NCI-H187 (cell line): ENCODE measurements around the gene PI4K2B.
"Not testable (repeated sequence)": the region's sequence is repeated elsewhere in the genome, so short reads cannot be mapped to it uniquely, and the experiment has no call there.

Source experiments
- DNase-seq, 2 experiments: peaks; one replicate each; lab custom pipeline; 2025; lab: John Stamatoyannopoulos, UW

Gene PI4K2B

GRCh38 chr4:25242195-25242594 lies 8.4 kb downstream of the PI4K2B start:
- not testable (repeated sequence) for DNase-seq

- DNase-seq, result no peak
Observed at GRCh38 chr4:25245181-25245580, 11.3 kb downstream of the PI4K2B start.

DNA sequence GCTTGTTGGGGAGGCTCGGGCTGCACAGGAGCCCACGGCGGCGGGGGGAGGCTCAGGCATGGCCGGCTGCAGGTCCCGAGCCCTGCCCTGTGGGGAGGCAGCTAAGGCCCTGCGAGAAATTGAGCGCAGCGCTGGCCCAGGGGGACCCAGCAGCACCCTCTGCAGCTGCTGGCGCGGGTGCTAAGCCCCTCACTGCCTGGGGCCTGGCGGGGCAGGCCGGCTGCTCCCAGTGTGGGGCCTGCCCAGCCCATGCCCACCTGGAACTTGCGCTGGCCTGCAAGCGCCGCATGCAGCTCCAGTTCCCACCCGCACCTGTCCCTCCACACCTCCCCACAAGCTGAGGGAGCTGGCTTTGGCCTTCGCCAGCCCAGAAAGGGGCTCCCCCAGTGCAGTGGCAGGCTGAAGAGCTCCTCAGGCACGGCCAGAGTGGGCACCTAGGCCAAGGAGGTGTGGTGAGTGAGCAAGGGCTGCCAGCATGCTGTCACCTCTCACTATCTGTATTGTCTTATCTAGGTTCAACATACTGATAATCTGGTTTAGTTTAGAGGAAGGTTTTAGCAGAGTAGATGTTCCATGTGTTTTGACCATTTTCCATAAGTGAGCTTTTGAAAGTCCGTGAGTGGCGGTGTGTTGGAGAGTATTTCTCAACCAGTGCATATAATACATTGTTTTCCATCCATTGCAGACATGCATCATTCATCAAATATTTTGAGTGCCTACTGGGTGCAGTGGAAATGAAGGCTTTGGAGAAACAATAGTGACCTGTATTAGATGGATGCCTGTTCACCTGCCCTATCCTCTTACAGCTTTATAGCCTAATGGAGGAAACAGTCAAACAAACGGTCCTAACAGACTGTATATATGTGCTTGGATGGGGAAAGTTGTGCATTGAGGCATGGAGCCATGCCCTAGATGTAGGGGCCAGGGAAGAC lies 13.1 kb downstream of the PI4K2B start:
- no peak for DNase-seq

DNA sequence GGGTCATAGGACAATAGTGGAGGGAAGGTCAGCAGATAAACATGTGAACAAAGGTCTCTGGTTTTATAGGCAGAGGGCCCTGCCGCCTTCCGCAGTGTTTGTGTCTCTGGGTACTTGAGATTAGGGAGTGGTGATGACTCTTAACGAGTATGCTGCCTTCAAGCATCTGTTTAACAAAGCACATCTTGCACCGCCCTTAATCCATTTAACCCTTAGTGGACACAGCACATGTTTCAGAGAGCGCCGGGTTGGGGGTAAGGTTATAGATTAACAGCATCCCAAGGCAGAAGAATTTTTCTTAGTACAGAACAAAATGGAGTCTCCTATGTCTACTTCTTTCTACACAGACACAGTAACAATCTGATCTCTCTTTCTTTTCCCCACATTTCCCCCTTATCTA lies 15.0 kb downstream of the PI4K2B start:
- DNase-seq, result peak in 1 of 2 experiments; percentile 9

DNA sequence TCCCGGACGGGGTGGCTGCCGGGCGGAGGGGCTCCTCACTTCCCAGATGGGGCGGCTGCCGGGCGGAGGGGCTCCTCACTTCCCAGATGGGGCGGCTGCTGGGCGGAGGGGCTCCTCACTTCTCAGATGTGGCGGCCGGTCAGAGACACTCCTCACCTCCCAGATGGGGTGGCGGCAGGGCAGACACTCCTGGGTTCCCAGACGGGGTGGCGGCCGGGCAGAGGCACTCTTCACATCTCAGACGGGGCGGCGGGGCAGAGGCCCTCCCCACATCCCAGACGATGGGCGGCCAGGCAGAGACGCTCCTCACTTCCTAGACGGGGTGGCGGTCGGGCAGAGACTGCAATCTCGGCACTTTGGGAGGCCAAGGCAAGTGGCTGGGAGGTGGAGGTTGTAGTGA lies 15.7 kb downstream of the PI4K2B start:
- not testable (repeated sequence) for DNase-seq

DNA sequence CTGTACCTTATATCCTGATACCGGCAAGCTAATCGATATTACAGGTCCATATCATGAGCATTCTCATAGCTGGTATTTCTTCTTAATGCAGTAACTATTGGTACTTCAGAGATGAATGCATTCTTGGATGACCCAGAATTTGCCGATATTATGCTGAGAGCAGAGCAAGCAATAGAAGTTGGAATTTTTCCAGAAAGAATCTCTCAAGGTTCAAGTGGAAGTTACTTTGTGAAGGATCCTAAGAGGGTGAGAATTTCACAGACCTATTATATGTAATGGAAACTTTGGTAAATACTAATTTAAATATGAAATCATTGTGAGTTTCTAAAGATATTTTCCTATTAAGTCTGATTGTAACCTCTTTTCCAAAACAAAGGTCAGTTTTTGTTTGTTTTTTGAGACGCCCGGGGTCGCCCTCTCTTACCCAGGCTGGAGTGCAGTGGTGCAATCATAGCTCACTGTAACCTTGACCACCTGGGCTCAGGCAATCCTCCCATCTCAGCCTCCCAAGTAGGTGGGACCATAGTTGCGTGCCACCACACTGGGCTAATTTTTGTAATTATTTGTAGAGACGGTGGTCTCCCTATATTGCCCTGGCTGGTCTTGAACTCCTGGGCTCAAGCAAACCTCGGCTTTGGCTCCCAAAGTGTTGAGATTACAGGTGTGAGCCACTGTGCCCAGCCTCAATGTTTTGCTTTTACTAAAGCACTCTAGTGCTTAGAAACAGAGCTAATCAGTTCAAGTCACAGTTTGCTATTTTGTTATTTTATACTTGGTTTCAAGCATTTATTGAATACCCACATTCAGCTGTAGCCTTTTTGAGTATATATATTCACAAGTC lies 18.6 kb downstream of the PI4K2B start:
- no peak for DNase-seq

DNA sequence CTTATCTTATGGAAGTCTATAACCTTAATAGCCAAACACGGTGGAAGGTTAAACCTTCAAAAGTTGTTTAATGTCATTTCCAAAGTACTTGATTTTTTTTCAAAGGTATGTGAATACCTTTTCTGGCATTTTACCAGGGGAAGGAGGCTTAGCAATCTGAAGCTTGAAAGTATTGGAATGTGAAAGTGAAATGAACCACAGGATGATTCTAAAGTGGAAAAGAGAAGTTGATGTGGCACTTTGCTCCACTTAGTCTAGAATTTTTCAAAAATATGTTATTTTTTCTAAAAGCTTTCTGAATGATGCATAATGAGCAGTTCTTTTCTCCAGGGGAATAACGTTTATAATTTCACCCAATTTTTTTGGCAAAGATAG lies 19.2 kb downstream of the PI4K2B start:
- DNase-seq, result no peak

- not testable (repeated sequence) for DNase-seq
Observed at GRCh38 chr4:25253786-25254185, 20.0 kb downstream of the PI4K2B start.

DNA sequence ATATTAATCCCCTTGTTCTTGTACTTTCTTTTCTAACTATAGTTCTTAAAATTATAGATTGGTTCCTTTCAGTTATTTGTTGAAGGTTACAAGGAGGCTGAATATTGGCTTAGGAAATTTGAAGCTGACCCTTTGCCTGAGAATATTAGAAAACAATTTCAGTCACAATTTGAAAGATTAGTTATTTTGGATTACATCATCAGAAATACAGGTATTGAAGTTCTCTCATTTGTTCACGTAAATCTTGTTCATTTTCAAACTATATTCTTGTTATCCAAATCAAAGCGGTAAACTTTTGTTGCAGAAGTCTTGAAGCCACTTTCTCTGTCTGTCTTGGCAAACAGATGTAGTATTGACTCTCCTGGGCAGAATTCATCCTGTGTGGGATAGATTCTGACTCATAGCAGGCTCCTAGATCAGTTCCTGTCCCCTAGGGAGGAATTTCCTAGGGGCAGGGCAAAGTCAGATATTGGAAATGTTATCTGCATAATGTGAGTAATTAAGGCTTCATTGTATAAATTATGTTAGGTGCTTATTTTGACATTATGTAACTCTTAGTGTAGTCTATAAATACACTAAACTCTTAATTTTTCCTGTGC lies 25.2 kb downstream of the PI4K2B start:
- no peak for DNase-seq

GRCh38 chr4:25271866-25272265 lies 38.0 kb downstream of the PI4K2B start:
- no peak for DNase-seq

- no peak for DNase-seq
Observed at GRCh38 chr4:25280210-25280609, 46.4 kb downstream of the PI4K2B start.

DNA sequence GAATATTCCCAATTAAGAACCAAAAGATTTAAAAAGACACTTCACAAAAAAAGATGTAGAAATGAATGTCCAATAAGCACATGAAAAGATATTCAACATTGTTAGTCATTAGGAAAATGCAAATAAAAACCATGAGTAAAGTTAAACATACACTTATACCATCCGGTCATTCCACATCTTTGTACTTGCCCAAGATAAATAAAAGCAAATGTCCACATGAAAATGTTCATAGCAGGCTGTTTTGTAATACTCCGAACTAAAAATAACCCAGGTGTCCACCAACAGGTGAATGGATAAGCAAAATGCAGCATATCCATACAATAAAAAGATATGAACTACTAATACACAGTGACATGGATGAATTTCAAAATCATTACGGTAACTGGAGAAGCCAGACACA lies 50.1 kb downstream of the PI4K2B start:
- no peak for DNase-seq

GRCh38 chr4:25284466-25284865 lies 50.6 kb downstream of the PI4K2B start:
- DNase-seq, result no peak

DNA sequence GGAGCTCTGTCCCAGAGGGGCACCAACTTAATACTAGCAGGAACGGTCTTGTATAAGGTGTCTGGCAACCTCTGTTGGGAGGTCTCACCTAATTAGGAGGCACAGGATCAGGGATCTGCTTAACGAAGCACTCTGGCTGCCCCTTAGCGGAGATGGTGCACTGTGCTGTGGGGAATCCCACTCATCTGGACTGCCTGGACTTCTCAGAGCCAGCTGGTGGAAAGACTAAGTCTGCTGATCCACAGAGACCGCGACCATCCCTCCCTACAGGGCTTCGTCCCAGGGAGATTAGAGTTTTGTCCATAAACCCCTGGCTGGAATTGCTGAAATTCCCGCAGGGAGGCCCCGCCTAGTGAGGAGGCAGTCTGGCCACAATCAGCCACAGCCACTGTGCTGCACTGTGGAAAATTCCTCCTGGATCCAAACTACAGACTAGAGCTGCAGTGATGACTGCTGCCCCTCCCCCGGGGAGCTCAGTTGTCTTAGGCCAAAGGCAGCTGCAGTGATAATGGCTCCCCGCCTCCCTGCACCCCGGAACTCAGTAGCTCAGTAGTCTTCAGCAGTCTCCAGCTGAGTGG lies 56.7 kb downstream of the PI4K2B start:
- no peak for DNase-seq

- DNase-seq, result no peak
Observed at GRCh38 chr4:25291158-25291733, 57.4 kb downstream of the PI4K2B start.

DNA sequence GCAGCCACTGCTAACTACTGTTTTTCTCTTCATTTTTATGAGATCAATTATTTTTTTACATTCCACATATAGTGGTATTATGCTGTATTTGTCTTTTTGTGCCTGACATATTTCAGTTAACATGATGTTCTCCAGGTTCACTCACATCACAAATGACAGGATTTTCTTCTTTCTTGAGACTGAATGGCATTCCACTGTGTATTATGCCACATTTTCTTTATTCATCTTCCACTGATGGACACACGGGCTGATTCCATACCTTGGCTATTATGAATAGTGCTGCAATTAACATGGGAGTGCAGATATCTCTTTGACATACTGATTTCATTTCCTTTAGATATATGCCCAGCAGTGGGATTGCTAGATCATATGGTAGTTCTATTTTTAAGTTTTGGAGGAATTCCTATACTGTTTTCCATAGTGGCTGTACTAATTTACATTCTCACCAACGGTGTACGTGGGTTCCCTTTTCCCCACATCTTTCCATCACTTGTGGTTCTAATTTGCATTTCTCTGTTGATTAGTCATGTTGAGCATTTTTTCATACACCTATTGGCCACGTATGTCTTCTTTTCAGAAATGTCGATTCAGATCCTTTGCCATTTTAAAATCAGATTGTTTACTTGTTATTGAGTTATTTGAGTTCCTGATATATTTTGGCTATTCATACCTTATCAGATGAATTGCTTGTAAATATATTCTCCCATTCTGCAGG lies 63.9 kb downstream of the PI4K2B start:
- no peak for DNase-seq

DNA sequence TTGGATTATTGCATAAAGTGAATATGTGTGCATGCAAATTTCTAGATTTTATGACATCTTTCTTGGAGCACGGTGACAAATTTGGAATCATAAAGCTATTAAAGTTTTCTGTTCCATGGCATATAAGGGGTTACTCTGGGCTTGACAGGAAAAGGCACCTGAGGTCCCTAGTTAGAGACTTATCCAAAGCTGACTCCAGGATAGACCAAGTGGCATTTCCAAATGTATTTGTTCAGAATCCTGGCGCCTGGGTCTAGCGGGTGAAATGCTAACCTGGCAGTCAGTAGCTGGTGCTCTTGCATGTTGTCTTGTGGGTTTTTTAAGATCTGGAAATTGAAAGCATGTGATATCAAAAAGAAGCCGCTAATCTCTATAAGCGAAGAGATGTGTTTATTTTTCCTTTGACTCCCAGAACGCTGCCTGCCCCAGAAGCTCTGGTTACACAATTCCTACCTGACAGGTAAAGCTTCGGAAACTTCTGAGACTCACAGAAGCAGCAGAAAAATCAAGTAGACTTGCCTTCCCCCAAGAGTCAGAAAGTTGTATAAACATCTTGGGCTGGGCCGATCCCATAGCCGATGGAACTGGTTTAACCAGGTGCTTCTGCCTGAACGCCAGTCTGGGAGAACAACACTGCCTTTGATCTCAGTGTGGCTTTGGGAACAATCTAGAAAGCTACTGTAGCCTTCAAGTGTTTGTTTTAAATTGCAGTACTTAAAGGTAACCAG lies 65.8 kb downstream of the PI4K2B start:
- DNase-seq, result no peak

GRCh38 chr4:25301471-25301870 lies 67.6 kb downstream of the PI4K2B start:
- DNase-seq, result no peak

GRCh38 chr4:25302626-25303025 lies 68.8 kb downstream of the PI4K2B start:
- no peak for DNase-seq

- no peak for DNase-seq
Observed at GRCh38 chr4:25303578-25303977, 69.7 kb downstream of the PI4K2B start.
